Loucy (cell line): ENCODE results near the gene SOX13.

Experiments used
- CTCF ChIP-seq: fragments of 200-600 bp; sonication (generic); conservative IDR thresholded peaks from 2 replicates; pipeline ENCODE4 v1.5.1; 2014; ENCODE audit warnings: mild to moderate bottlenecking, antibody characterized with exemption, low read length
- EZH2phosphoT487 ChIP-seq: fragments of 200-600 bp; IDR thresholded peaks from 2 replicates; pipeline ENCODE4 v1.6.1; 2018; ENCODE audit warnings: antibody characterized with exemption, mild to moderate bottlenecking, moderate library complexity, borderline replicate concordance

- TF ChIP-seq CTCF, result peak; percentile 98
- no peak for TF ChIP-seq EZH2phosphoT487
Observed at GRCh38 chr1:204127597-204128242, 54.8 kb downstream of the SOX13 start.
